Calu3 (cell line): ENCODE data around the gene CDC27. TPM values are rescaled to one million over a fixed set of nuclear protein-coding genes. Genes with fewer than 3 reads are reported as not detected.
"Not testable (repeated sequence)": the region's sequence is repeated elsewhere in the genome, so short reads cannot be mapped to it uniquely, and the experiment has no call there.

Experiments used
- BruUV-seq: library from RNA; stranded (reverse); fragments of 400-500 nt; replicated peaks from 2 replicates; lab custom pipeline; 2021; lab: Mats Ljungman, UMichigan
- CTCF ChIA-PET: fragments of 300-600 bp; sonication (Branson Sonifier 250); formaldehyde crosslinking; loops from one replicate; lab custom pipeline; 2022; ENCODE audit warnings: antibody characterized with exemption; lab: Charles Lee
- DNase-seq: peaks from one replicate; pipeline ENCODE4 v3.0.0; 2022
- H3K27ac Mint-ChIP-seq: one replicate; pipeline ENCODE4 v1.8.0; 2022; ENCODE audit warnings: mixed read lengths; ENCODE audit not compliant: unreplicated experiment
- H3K27me3 Mint-ChIP-seq: one replicate; pipeline ENCODE4 v1.8.0; 2022; ENCODE audit warnings: mixed read lengths; ENCODE audit not compliant: unreplicated experiment
- H3K36me3 Mint-ChIP-seq: one replicate; pipeline ENCODE4 v1.8.0; 2022; ENCODE audit warnings: mild to moderate bottlenecking, moderate library complexity, mixed read lengths; ENCODE audit not compliant: insufficient read depth, unreplicated experiment
- H3K4me1 Mint-ChIP-seq: one replicate; pipeline ENCODE4 v1.8.0; 2022; ENCODE audit warnings: mild to moderate bottlenecking, low read depth, mixed read lengths; ENCODE audit not compliant: unreplicated experiment
- H3K4me3 Mint-ChIP-seq: one replicate; pipeline ENCODE4 v1.8.0; 2022; ENCODE audit warnings: mild to moderate bottlenecking, low read depth, moderate library complexity, mixed read lengths; ENCODE audit not compliant: unreplicated experiment
- H3K9me3 Mint-ChIP-seq: one replicate; pipeline ENCODE4 v1.8.0; 2022; ENCODE audit warnings: low read depth, mixed read lengths; ENCODE audit not compliant: unreplicated experiment
- CTCF ChIP-seq: fragments of 200-600 bp; IDR thresholded peaks from one replicate; pipeline ENCODE4 v1.8.0; 2022; ENCODE audit warnings: antibody characterized with exemption; ENCODE audit not compliant: unreplicated experiment
- intact Hi-C: fragments of 100-400 bp; cut with micrococcal nuclease; formaldehyde crosslinking; loops from one replicate; pipeline ENCODE4 v1.10.0; 2022; ENCODE audit not compliant: unreplicated experiment
- total RNA-seq: library from RNA; stranded (reverse); gene quantifications from 2 replicates; pipeline ENCODE4 v1.2.3, GENCODE V29; 2022

The CDC27 gene
- total RNA-seq, 1 experiment from 2014 or later = 132 TPM

DNA sequence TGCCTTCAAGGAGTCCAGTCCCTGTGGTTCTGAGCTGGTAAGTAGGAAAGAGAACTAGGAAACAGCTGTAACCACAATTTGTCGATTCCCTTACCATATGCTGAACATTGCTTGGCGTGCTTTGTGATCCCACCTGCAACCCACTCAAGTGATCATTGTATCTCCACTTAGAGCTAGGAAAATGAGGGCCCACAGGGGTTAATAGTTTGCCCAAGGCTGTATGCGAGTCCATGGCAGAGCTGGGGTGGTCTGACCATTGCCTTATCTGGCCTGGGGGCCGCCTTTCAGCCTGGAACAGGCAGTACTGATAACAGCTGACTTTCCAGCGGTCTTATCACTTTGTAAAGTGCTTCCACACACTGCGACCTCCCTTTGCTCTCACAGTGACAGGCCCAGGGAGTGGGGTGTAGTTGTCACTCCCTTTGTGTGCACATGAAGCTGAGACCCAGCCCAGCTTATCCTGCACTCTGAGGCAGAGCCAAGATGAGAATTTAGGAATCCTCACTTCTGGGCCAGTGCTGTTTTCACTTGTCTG is 29.9 kb upstream of the CDC27 start:
- no peak overlapping the region for H3K27ac Mint-ChIP-seq
- no peak for TF ChIP-seq CTCF

GRCh38 chr17:47217279-47217678 is 28.2 kb upstream of the CDC27 start:
- H3K4me3 Mint-ChIP-seq, CTCF ChIA-PET, intact Hi-C loops, H3K36me3 Mint-ChIP-seq, H3K27ac Mint-ChIP-seq, DNase-seq, BruUV-seq, H3K9me3 Mint-ChIP-seq, H3K4me1 Mint-ChIP-seq: not testable (repeated sequence)
- peaks cover 16% of the 10 kb centered on the region for H3K27me3 Mint-ChIP-seq

More for the DNA sequence above, 29.9 kb upstream of the CDC27 start:
- Mint-ChIP-seq H3K4me3 (no peak overlapping the region), H3K9me3 (peaks cover under 1% of the 10 kb centered on the region), H3K27me3 (peaks cover 3% of the 10 kb centered on the region), H3K4me1 (peaks cover 17% of the 10 kb centered on the region), H3K36me3 (no peaks in the 10 kb centered on the region)
- DNase-seq = no peak
- BruUV-seq = no TSS peak
- CTCF ChIA-PET = interaction anchor here (0.6 to 2.2 kb wide), 2 partner anchors 13 to 875 kb away, joined by 3 to 4 read pairs; no protein-coding TSS in a partner anchor
- intact Hi-C loops = no loop called here

GRCh38 chr17:47216821-47217220 is 27.7 kb upstream of the CDC27 start:
- H3K4me3 Mint-ChIP-seq, H3K4me1 Mint-ChIP-seq, H3K27ac Mint-ChIP-seq, DNase-seq, BruUV-seq, CTCF ChIA-PET, H3K9me3 Mint-ChIP-seq, H3K36me3 Mint-ChIP-seq, intact Hi-C loops: not testable (repeated sequence)
- H3K27me3 Mint-ChIP-seq = peaks cover 16% of the 10 kb centered on the region

GRCh38 chr17:47214931-47215330 is 25.8 kb upstream of the CDC27 start:
- Mint-ChIP-seq H3K36me3 (no peaks in the 10 kb centered on the region), H3K27ac (no peak overlapping the region), H3K4me1 (no peaks in the 10 kb centered on the region), H3K4me3 (no peak overlapping the region), H3K9me3 (no peaks in the 10 kb centered on the region), H3K27me3 (peaks cover 26% of the 10 kb centered on the region)
- DNase-seq = no peak
- CTCF ChIA-PET = no interaction called here
- no peak for TF ChIP-seq CTCF
- BruUV-seq = no TSS peak
- intact Hi-C loops = no loop called here

DNA sequence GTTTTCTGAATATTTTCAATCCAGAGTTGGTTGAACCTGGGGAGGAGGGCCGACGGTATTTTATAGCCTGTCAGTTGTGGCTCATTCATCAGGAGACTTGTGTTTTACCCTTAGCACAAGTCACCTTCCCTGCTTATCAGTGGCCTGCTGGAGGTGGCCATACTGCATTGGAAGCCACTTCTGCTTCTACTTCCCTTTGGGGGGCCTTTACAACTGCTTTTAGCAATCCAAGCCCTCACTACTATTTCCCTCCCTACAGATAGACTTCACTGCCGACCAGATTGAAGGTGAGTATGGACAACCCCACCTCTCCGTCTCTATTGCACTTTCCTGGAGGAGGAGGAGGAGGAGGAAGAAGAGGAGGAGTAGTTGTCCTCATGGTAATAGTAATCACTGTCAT is 24.4 kb upstream of the CDC27 start:
- Mint-ChIP-seq H3K27me3 (peaks cover 26% of the 10 kb centered on the region), H3K4me1 (no peaks in the 10 kb centered on the region), H3K27ac (no peak overlapping the region), H3K36me3 (no peaks in the 10 kb centered on the region), H3K4me3 (no peak overlapping the region), H3K9me3 (no peaks in the 10 kb centered on the region)
- DNase-seq = no peak
- BruUV-seq = no TSS peak
- CTCF ChIA-PET = no interaction called here
- no peak for TF ChIP-seq CTCF
- intact Hi-C loops = no loop called here
